ENCODE data around the gene SHISA6. TPM values are rescaled to one million over a fixed set of nuclear protein-coding genes. Genes with fewer than 3 reads are reported as not detected.

The SHISA6 gene
- total RNA-seq, 4 donors from 2014 or later: 0.51 to 1.9 (median 1.1) TPM

DNA sequence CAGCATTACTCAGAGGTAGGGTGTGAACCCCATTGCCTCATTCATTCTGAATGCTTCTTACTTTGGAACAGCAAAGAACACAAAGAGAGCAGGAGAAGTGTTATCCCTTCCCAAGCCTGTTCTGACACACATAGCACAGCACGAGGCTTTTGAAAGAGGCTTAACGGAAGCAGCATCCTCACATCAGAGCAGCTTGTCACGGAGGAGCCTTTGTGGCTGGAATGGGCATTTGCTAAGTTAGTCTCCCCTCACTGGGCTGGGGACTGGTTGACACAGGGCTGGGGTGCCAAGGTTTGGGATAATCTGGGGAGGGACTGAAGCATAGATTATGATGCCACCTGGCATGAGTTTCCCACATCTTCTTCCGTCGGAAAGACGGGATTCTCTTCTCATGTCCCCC lies 189.7 kb downstream of the SHISA6 start:
- TF ChIP-seq, protein P1, sequence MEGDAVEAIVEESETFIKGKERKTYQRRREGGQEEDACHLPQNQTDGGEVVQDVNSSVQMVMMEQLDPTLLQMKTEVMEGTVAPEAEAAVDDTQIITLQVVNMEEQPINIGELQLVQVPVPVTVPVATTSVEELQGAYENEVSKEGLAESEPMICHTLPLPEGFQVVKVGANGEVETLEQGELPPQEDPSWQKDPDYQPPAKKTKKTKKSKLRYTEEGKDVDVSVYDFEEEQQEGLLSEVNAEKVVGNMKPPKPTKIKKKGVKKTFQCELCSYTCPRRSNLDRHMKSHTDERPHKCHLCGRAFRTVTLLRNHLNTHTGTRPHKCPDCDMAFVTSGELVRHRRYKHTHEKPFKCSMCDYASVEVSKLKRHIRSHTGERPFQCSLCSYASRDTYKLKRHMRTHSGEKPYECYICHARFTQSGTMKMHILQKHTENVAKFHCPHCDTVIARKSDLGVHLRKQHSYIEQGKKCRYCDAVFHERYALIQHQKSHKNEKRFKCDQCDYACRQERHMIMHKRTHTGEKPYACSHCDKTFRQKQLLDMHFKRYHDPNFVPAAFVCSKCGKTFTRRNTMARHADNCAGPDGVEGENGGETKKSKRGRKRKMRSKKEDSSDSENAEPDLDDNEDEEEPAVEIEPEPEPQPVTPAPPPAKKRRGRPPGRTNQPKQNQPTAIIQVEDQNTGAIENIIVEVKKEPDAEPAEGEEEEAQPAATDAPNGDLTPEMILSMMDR (IDR thresholded peaks at IDR 0.05; ENCODE audit: low read depth): no peak

DNA sequence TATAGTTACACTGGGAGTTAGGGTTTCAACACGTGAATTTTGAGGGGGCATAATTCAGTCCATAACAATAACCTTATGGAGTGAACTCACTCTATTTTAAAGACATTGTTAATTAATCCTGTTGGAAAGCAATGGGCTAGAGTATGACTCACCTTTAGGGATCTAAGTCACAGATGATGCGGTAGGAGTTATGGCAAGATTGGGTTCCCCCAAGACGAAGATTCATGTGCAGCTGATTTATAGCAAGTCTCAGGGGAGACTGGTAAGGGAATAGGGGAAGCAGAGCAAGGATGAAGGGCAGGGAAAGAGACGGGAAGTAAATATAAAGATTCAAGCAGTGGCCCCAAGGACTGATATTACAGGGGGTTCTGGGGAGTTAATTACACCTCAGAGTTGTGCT lies 197.7 kb downstream of the SHISA6 start:
- TF ChIP-seq, protein P1 (IDR thresholded peaks at IDR 0.05; ENCODE audit: low read depth): no peak

DNA sequence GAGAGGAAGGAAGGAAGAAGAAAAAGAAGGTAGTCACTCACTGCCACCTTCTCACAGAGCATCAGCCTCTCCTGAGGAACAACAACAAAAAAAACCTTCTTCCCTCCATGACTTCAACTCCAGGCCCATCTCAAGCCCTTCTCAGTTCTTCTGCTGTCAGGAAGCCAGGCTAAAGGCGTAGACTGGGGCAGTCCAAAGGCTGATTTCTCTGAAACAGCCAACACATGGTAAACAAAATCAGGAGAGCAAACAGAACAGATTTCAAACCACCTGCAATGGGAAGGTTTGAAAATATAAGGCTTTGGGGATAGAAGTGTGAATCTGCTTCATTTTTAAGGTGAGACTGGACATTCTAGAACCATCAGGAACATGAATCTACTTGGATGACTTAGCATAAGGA lies 200.0 kb downstream of the SHISA6 start:
- TF ChIP-seq, protein P1 (IDR thresholded peaks at IDR 0.05; ENCODE audit: low read depth): no peak

DNA sequence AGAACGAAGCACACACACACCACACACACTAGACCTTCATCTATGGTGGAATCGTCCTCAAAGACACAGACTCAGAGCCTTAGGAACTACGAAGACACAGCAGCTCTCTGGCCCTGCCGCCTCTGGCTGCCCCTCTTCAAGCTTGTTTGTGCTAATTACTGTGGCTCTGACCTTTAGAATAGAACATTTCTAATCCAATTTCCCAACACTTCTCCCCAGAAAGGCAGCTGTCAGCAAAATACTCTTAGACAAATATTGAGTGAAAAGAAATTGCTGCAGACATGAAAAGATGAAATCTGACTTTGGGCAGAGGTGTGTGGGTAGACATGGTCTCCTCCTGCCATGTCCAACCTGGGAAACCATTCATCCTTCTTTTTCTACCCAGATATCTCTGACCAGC lies 205.3 kb downstream of the SHISA6 start:
- TF ChIP-seq, protein P1 (IDR thresholded peaks at IDR 0.05; ENCODE audit: low read depth): no peak

DNA sequence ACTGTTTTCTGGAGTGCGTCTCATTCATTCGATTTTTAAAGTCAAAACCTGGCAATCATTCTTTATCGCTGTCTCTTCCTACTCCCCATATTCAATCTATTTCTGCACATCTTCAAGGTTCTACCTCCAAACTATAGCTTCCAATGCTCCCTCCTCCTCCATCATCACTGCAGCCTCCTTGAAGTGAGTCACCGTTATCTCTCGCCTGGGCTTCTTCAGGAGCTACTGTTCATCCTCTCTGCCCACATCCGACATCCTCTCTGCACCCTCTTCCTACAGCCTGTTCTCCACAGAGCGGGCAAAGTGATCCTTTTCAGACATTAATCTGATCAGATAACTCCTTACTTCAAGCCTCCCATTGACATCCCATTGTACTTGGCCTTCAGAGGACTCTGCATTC lies 213.1 kb downstream of the SHISA6 start:
- TF ChIP-seq, protein P1 (IDR thresholded peaks at IDR 0.05; ENCODE audit: low read depth): no peak

DNA sequence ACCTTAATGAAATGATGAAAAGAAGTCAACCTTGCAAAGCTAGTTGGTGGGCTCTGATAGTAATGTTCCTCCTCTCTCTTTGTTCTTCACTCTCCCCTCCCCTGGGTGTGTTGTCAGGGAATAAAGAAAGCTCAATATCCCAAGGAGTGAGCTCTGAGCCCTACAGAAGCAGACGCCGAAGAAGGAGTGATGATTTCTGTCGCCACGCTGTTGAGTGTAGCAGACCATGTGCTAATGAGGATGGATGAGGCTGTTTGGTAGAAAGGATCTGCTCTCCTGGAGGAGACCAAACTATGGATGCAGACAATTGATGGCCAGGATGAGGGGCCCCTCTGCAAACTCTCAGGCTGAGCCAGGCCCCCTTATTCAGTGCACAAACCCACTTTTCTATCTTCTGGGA lies 217.3 kb downstream of the SHISA6 start:
- TF ChIP-seq, protein P1 (IDR thresholded peaks at IDR 0.05; ENCODE audit: low read depth): no peak

DNA sequence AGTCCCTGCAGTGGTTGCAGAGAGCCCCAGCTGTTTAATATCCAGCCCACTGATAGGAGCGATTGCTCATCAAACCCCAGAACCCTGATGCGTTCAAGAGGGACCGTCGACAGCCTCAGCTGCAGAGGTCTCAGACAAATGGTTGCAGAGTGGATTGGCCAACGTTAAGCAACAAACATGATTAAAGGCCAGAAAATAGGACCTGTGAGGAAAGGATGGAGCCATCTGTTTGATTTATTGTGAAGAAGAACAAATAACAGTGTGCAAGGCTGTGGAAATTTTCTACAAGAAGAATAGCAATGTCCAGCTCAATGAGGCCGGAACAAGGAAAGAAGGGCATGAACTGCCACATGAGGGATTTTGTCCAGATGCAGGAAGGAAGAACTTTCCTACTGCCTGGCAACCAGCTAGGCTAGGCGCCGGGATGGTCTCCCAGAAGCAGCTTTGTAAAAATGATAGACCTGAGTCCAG lies 218.9 kb downstream of the SHISA6 start:
- TF ChIP-seq, protein P1 (IDR thresholded peaks at IDR 0.05; ENCODE audit: low read depth): no peak

All from subcutaneous adipose tissue (tissue), 4 donors.